HCT116 (cell line): ENCODE measurements around the gene LDAF1.

ENCODE experiments used
- EZH2 ChIP-seq: fragments of 200-600 bp; sonication (generic); IDR thresholded peaks from 2 replicates; pipeline ENCODE4 v1.6.1; 2017; ENCODE audit warnings: antibody characterized with exemption, mixed run types
- JUND ChIP-seq: IDR thresholded peaks from 2 replicates; pipeline ENCODE4 v1.6.1; 2012
- POLR2AphosphoS5 ChIP-seq: IDR thresholded peaks from 2 replicates; pipeline ENCODE4 v1.6.1; 2011; ENCODE audit warnings: mild to moderate bottlenecking, low read depth, low read length, moderate library complexity
- RAD21 ChIP-seq: IDR thresholded peaks from 2 replicates; pipeline ENCODE4 v1.6.1; 2012; ENCODE audit warnings: low read depth, mild to moderate bottlenecking
- TF ChIP-seq, protein P1 (sequence below), 3 experiments: fragments of 200-600 bp in 1 of 3; sonication (generic) in 1 of 3; IDR thresholded peaks in 2 of 3; conservative IDR thresholded peaks in 1 of 3; 2 replicates each; pipeline ENCODE4 v1.5.1; 2012 to 2017; ENCODE audit warnings: low read depth in 2 of 3, low read length in 2 of 3, antibody characterized with exemption in 1 of 3, borderline replicate concordance in 1 of 3, control low read depth in 1 of 3, mild to moderate bottlenecking in 1 of 3, mixed read lengths in 1 of 3, mixed run types in 1 of 3, moderate library complexity in 1 of 3; ENCODE audit not compliant: insufficient read depth in 1 of 3

DNA sequence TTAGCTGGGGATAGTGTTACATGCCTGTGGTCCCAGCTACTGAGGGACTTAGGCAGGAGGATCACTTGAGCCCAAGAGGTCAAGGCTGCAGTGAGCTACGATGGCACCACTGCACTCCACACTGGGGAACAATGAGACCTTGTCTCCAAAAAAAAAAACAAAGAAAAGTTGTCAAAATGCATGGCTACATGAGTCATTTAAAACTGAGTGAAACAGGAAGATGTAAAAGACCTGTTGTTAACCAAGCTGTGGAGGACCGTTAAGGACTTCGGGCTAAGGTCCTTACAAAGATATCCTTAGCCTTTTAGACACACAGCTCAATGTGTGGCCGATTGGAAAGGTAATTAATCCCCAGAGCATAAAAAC is 27.8 kb downstream of the LDAF1 start:
- TF ChIP-seq, protein P1, sequence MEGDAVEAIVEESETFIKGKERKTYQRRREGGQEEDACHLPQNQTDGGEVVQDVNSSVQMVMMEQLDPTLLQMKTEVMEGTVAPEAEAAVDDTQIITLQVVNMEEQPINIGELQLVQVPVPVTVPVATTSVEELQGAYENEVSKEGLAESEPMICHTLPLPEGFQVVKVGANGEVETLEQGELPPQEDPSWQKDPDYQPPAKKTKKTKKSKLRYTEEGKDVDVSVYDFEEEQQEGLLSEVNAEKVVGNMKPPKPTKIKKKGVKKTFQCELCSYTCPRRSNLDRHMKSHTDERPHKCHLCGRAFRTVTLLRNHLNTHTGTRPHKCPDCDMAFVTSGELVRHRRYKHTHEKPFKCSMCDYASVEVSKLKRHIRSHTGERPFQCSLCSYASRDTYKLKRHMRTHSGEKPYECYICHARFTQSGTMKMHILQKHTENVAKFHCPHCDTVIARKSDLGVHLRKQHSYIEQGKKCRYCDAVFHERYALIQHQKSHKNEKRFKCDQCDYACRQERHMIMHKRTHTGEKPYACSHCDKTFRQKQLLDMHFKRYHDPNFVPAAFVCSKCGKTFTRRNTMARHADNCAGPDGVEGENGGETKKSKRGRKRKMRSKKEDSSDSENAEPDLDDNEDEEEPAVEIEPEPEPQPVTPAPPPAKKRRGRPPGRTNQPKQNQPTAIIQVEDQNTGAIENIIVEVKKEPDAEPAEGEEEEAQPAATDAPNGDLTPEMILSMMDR (IDR thresholded peaks at IDR 0.05 in 2 of 3, conservative IDR thresholded peaks at IDR 0.05 in 1 of 3; ENCODE audit: borderline replicate concordance in 1 of 3, insufficient read depth in 1 of 3, low read depth in 2 of 3, low read length in 2 of 3) = no peak
- no peak for TF ChIP-seq POLR2AphosphoS5
- TF ChIP-seq EZH2 = no peak
- TF ChIP-seq JUND = no peak
- no peak for TF ChIP-seq RAD21
